ENCODE data around the gene CNDP1. TPM values are rescaled to one million over a fixed set of nuclear protein-coding genes. Genes with fewer than 3 reads are reported as not detected.

CNDP1 gene
- total RNA-seq, 1 donor from 2014 or later, result not detected

DNA sequence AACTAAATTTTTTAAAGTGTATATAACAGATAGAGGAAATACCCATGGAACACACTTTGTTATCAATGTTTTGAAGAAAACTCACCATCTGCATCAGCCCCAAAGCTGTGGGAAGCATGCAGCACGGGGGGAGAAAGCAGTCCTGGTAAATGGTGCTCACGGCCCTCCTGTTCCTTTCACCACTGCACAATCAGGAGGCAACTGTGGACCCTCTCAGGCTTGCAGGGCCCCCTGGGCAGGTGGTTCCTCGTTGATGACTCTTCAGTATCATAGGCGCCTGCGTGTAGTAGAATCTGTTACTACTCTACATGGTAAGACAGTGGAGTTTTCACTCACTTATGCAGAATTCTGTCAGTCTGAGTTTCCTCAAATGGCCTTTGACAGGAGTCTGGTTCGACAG, 4.9 kb upstream of the CNDP1 start:
- Histone ChIP-seq H3K27ac (no peak overlapping the region), H3F3A (ENCODE audit: low read depth) (no peaks in the 10 kb centered on the region), H3K9me3 (ENCODE audit: low read depth) (no peaks in the 10 kb centered on the region), H3K4me1 (no peaks in the 10 kb centered on the region), H3K4me2 (no peak overlapping the region), H3K9ac (no peak overlapping the region), H3K79me2 (ENCODE audit: low read depth) (no peaks in the 10 kb centered on the region), H3K4me3 (no peak overlapping the region), H2AFZ (replicated peaks) (no peak overlapping the region), H4K20me1 (ENCODE audit: low read depth) (no peaks in the 10 kb centered on the region), H3K36me3 (no peaks in the 10 kb centered on the region), H3K27me3 (no peaks in the 10 kb centered on the region)
- H3K9me3 Mint-ChIP-seq, result peaks cover 5% of the 10 kb centered on the region
- no peak for DNase-seq (ENCODE audit: low spot score)
- no peak overlapping the region for H3K4me3 Mint-ChIP-seq
- no peaks in the 10 kb centered on the region for H3K36me3 Mint-ChIP-seq
- H3K27me3 Mint-ChIP-seq (ENCODE audit: insufficient read depth, low read depth), result peaks cover 10% of the 10 kb centered on the region
- no peak overlapping the region for H3K27ac Mint-ChIP-seq
- TF ChIP-seq, protein P1, sequence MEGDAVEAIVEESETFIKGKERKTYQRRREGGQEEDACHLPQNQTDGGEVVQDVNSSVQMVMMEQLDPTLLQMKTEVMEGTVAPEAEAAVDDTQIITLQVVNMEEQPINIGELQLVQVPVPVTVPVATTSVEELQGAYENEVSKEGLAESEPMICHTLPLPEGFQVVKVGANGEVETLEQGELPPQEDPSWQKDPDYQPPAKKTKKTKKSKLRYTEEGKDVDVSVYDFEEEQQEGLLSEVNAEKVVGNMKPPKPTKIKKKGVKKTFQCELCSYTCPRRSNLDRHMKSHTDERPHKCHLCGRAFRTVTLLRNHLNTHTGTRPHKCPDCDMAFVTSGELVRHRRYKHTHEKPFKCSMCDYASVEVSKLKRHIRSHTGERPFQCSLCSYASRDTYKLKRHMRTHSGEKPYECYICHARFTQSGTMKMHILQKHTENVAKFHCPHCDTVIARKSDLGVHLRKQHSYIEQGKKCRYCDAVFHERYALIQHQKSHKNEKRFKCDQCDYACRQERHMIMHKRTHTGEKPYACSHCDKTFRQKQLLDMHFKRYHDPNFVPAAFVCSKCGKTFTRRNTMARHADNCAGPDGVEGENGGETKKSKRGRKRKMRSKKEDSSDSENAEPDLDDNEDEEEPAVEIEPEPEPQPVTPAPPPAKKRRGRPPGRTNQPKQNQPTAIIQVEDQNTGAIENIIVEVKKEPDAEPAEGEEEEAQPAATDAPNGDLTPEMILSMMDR (IDR thresholded peaks at IDR 0.05), result no peak
- TF ChIP-seq EZH2 (IDR thresholded peaks at IDR 0.05) (no peak), EZH2phosphoT487 (IDR thresholded peaks at IDR 0.05) (no peak)
- H3K4me1 Mint-ChIP-seq, result no peaks in the 10 kb centered on the region

DNA sequence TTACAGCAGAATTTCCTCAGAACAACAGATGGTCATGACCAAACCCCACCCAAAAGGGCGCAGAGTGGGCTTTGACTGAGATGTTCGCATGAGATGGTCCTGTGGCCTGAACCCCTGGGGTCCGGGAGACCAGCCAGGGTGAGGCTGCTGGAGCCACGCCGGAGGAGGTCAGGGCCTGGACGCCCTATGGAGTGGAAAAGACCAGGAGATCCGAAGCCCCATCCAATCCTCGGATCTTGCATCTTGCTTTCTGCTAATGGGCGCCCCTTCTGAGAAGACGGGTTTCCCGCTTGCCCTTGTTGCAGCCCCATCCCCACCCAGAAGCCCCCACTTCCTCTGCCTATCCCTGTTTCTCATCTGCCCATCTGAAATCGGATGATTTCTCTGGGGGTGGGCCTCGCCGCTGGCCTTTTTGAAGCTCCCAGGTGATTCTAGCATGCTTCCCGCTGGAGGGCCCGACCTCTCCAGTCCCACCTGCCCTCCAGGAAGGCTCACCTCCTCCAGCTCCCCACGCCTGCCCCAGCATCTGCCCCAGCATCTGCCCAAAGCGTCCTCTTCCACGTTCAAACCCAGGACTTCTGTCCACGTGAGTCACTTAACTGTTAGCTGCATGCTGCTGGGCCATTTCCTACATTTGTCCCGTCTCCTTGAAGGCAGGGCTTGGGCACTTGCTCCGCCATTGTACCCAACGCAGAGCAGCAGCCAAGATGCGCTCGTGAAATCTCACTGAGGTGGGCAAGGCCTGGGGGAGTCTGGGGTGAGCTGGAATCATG, 4.3 kb upstream of the CNDP1 start:
- Histone ChIP-seq H3K36me3 (no peaks in the 10 kb centered on the region), H3K4me3 (no peak overlapping the region), H3K27me3 (no peaks in the 10 kb centered on the region), H3F3A (ENCODE audit: low read depth) (no peaks in the 10 kb centered on the region), H3K9ac (no peak overlapping the region), H3K4me1 (no peaks in the 10 kb centered on the region), H3K9me3 (ENCODE audit: low read depth) (no peaks in the 10 kb centered on the region), H4K20me1 (ENCODE audit: low read depth) (no peaks in the 10 kb centered on the region), H3K27ac (no peak overlapping the region), H2AFZ (replicated peaks) (no peak overlapping the region), H3K4me2 (no peak overlapping the region), H3K79me2 (ENCODE audit: low read depth) (no peaks in the 10 kb centered on the region)
- no peak overlapping the region for H3K4me3 Mint-ChIP-seq
- no peaks in the 10 kb centered on the region for H3K36me3 Mint-ChIP-seq
- DNase-seq (ENCODE audit: low spot score), result no peak
- H3K27me3 Mint-ChIP-seq (ENCODE audit: insufficient read depth, low read depth), result peaks cover 8% of the 10 kb centered on the region
- peaks cover 4% of the 10 kb centered on the region for H3K9me3 Mint-ChIP-seq
- TF ChIP-seq EZH2 (IDR thresholded peaks at IDR 0.05), result no peak
- TF ChIP-seq EZH2phosphoT487 (IDR thresholded peaks at IDR 0.05), result no peak
- TF ChIP-seq, protein P1 (IDR thresholded peaks at IDR 0.05), result no peak
- H3K4me1 Mint-ChIP-seq, result no peaks in the 10 kb centered on the region
- no peak overlapping the region for H3K27ac Mint-ChIP-seq

DNA sequence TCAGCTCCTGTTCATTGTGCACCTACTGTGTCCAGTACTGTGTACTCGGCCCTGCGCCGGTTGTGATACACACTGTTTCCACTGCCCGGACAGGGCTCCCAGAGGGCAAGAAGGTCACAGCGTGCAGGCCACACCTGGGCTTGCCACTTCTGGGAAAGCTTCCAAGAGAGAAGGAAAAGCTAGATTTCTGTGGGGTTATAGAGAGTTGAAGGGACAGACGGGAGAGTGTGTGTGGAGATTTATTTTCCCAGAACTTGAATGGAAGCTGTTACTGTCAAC, 3.8 kb upstream of the CNDP1 start:
- Mint-ChIP-seq H3K4me1 (no peaks in the 10 kb centered on the region), H3K27me3 (ENCODE audit: insufficient read depth, low read depth) (peaks cover 5% of the 10 kb centered on the region), H3K36me3 (no peaks in the 10 kb centered on the region), H3K27ac (no peak overlapping the region), H3K4me3 (no peak overlapping the region), H3K9me3 (peaks cover 2% of the 10 kb centered on the region)
- TF ChIP-seq EZH2phosphoT487 (IDR thresholded peaks at IDR 0.05) (no peak), EZH2 (IDR thresholded peaks at IDR 0.05) (no peak)
- TF ChIP-seq, protein P1 (IDR thresholded peaks at IDR 0.05), result no peak
- Histone ChIP-seq H3F3A (ENCODE audit: low read depth) (no peaks in the 10 kb centered on the region), H3K79me2 (ENCODE audit: low read depth) (no peaks in the 10 kb centered on the region), H3K4me2 (no peak overlapping the region), H3K27ac (no peak overlapping the region), H3K4me1 (no peaks in the 10 kb centered on the region), H4K20me1 (ENCODE audit: low read depth) (no peaks in the 10 kb centered on the region), H3K27me3 (no peaks in the 10 kb centered on the region), H3K9ac (no peak overlapping the region), H3K9me3 (ENCODE audit: low read depth) (no peaks in the 10 kb centered on the region), H3K36me3 (no peaks in the 10 kb centered on the region), H2AFZ (replicated peaks) (no peak overlapping the region), H3K4me3 (no peak overlapping the region)
- no peak for DNase-seq (ENCODE audit: low spot score)
